GM23338 (cell line): ENCODE data around the gene SLC41A2. TPM values are rescaled to one million over a fixed set of nuclear protein-coding genes. Genes with fewer than 3 reads are reported as not detected.

ENCODE experiments used
- ATAC-seq: fragments of 200-7000 bp; cut with Tn5 transposase; 3 replicates; pipeline ENCODE4 v1.9.1; 2020
- DNase-seq: peaks from one replicate; pipeline ENCODE4 v3.0.0-alpha.2; 2015; ENCODE audit warnings: low spot score
- H2AFZ ChIP-seq: fragments of 200-600 bp; sonication (generic); 2 replicates; pipeline ENCODE4 v1.8.0; 2016; ENCODE audit warnings: antibody characterized with exemption, mild to moderate bottlenecking, moderate library complexity
- H3F3A ChIP-seq: fragments of 200-600 bp; sonication (generic); replicated peaks from 2 replicates; pipeline ENCODE4 v1.8.0; 2017; ENCODE audit warnings: antibody characterized with exemption, mixed run types, low read depth
- H3K27ac ChIP-seq: fragments of 200-600 bp; sonication (generic); 2 replicates; pipeline ENCODE4 v1.6.1; 2016; ENCODE audit warnings: low read depth
- H3K27me3 ChIP-seq: fragments of 200-600 bp; sonication (generic); 2 replicates; pipeline ENCODE4 v1.8.0; 2016; ENCODE audit warnings: mild to moderate bottlenecking, mixed run types, moderate library complexity; ENCODE audit not compliant: insufficient read depth
- H3K36me3 ChIP-seq: fragments of 200-600 bp; sonication (generic); 2 replicates; pipeline ENCODE4 v1.8.0; 2016; ENCODE audit warnings: mild to moderate bottlenecking; ENCODE audit not compliant: insufficient read depth
- H3K4me1 ChIP-seq: fragments of 200-600 bp; sonication (generic); 2 replicates; pipeline ENCODE4 v1.8.0; 2016; ENCODE audit warnings: mild to moderate bottlenecking, moderate library complexity; ENCODE audit not compliant: insufficient read depth
- H3K4me2 ChIP-seq: fragments of 200-600 bp; sonication (generic); 2 replicates; pipeline ENCODE4 v1.7.1; 2017; ENCODE audit warnings: mixed run types
- H3K4me3 ChIP-seq: fragments of 200-600 bp; sonication (generic); 2 replicates; pipeline ENCODE4 v1.6.1; 2016; ENCODE audit warnings: mixed run types
- H3K79me2 ChIP-seq: fragments of 200-600 bp; sonication (generic); replicated peaks from 2 replicates; pipeline ENCODE4 v1.8.0; 2017; ENCODE audit warnings: mild to moderate bottlenecking; ENCODE audit not compliant: insufficient read depth
- H3K9me2 ChIP-seq: fragments of 200-600 bp; sonication (generic); 2 replicates; pipeline ENCODE4 v1.8.0; 2017; ENCODE audit not compliant: insufficient read depth
- H4K20me1 ChIP-seq: fragments of 200-600 bp; sonication (generic); replicated peaks from 2 replicates; pipeline ENCODE4 v1.8.0; 2017; ENCODE audit warnings: mild to moderate bottlenecking; ENCODE audit not compliant: insufficient read depth
- H3K27ac Mint-ChIP-seq: 2 replicates; pipeline ENCODE4 v1.8.0; 2020; ENCODE audit warnings: inconsistent platforms, mild to moderate bottlenecking, moderate library complexity, mixed read lengths
- H3K27me3 Mint-ChIP-seq: 3 replicates; pipeline ENCODE4 v1.8.0; 2022; ENCODE audit warnings: low read depth, mild to moderate bottlenecking, moderate library complexity, mixed read lengths, inconsistent platforms; ENCODE audit not compliant: insufficient read depth, poor library complexity
- H3K36me3 Mint-ChIP-seq: 3 replicates; pipeline ENCODE4 v1.8.0; 2021; ENCODE audit warnings: low read depth, mild to moderate bottlenecking, inconsistent platforms, moderate library complexity, mixed read lengths
- H3K4me1 Mint-ChIP-seq: 3 replicates; pipeline ENCODE4 v1.8.0; 2020; ENCODE audit warnings: mild to moderate bottlenecking, inconsistent platforms, mixed read lengths
- H3K4me3 Mint-ChIP-seq: 3 replicates; pipeline ENCODE4 v1.8.0; 2021; ENCODE audit warnings: moderate library complexity, mild to moderate bottlenecking, inconsistent platforms, mixed read lengths
- H3K9me3 Mint-ChIP-seq: 3 replicates; pipeline ENCODE4 v1.8.0; 2020; ENCODE audit warnings: moderate library complexity, mild to moderate bottlenecking, inconsistent platforms, mixed read lengths
- CTCF ChIP-seq, 2 experiments: fragments of 200-600 bp in 1 of 2; sonication (generic) in 1 of 2; conservative IDR thresholded peaks; 2 replicates each; pipeline versions ENCODE4 v1.5.1 to v1.6.1; 2016 to 2017; ENCODE audit warnings: antibody characterized with exemption in 2 of 2, low read depth in 2 of 2, mild to moderate bottlenecking in 2 of 2, moderate library complexity in 1 of 2
- ETS1 ChIP-seq: IDR thresholded peaks from 2 replicates; pipeline ENCODE4 v1.6.1; 2016; ENCODE audit warnings: antibody characterized with exemption
- EZH2phosphoT487 ChIP-seq: fragments of 200-600 bp; sonication (generic); IDR thresholded peaks from one replicate; pipeline ENCODE4 v1.8.1; 2018; ENCODE audit warnings: antibody characterized with exemption; ENCODE audit not compliant: unreplicated experiment
- NANOG ChIP-seq: IDR thresholded peaks from 2 replicates; pipeline ENCODE4 v1.6.1; 2016; ENCODE audit warnings: antibody characterized with exemption, borderline replicate concordance
- REST ChIP-seq: IDR thresholded peaks from one replicate; pipeline ENCODE4 v1.6.1; 2018; ENCODE audit warnings: antibody characterized with exemption; ENCODE audit not compliant: unreplicated experiment
- STAT1 ChIP-seq: IDR thresholded peaks from one replicate; pipeline ENCODE4 v1.6.1; 2016; ENCODE audit warnings: antibody characterized with exemption; ENCODE audit not compliant: unreplicated experiment
- ZNF114 ChIP-seq: fragments of 250-450 bp; sonication (Bioruptor Pico); IDR thresholded peaks from 2 replicates; pipeline ENCODE4 v1.5.0; 2020; ENCODE audit warnings: mild to moderate bottlenecking, moderate library complexity
- ZNF331 ChIP-seq: fragments of 250-450 bp; sonication (Bioruptor Pico); IDR thresholded peaks from 2 replicates; pipeline ENCODE4 v1.5.0; 2020; ENCODE audit warnings: low read depth, mild to moderate bottlenecking, moderate library complexity
- ZNF462 ChIP-seq: fragments of 250-450 bp; sonication (Bioruptor Pico); IDR thresholded peaks from 2 replicates; pipeline ENCODE4 v1.5.0; 2020; ENCODE audit warnings: mild to moderate bottlenecking, moderate library complexity
- polyA plus RNA-seq: library from polyadenylated mRNA; unstranded; fragments of >200 nt; fragmentation: Nextera tagmentation; extraction: Ambion mirVana; gene quantifications from 2 replicates; pipeline ENCODE4 v1.2.1, GENCODE V29; 2016
- total RNA-seq: library from RNA; depleted of rRNA; stranded (reverse); fragments of >200 nt; shearing (Covaris generic); gene quantifications from 2 replicates; pipeline ENCODE4 v1.2.3, GENCODE V29; 2014

The SLC41A2 gene
- total and polyA plus RNA-seq, 2 experiments from 2014 or later: 1.5 to 6.8 TPM

- TF ChIP-seq ZNF462 (CRISPR knock-in tag): no peak
- no peak for TF ChIP-seq ZNF114 (CRISPR knock-in tag)
- no peak for TF ChIP-seq CTCF (conservative IDR thresholded peaks at IDR 0.05; ENCODE audit: low read depth in 2 of 2)
Measured at GRCh38 chr12:104910196-104910840, 47.8 kb downstream of the SLC41A2 start (continued).

GRCh38 chr12:104909761-104910160, 48.3 kb downstream of the SLC41A2 start:
- 0 out of 2 replicates have a peak, but pooled peaks cover 3% of the 10 kb centered on the region for H3K4me1 ChIP-seq
- H4K20me1 ChIP-seq: no peaks in the 10 kb centered on the region
- H3K4me3 Mint-ChIP-seq: no peak overlapping the region
- H3K9me2 ChIP-seq: no peaks in the 10 kb centered on the region
- H3K27ac ChIP-seq: no peak overlapping the region
- H3K36me3 Mint-ChIP-seq: no peaks in the 10 kb centered on the region
- H3K4me1 Mint-ChIP-seq: peaks cover 2% of the 10 kb centered on the region; the same call in 1 of the 3 replicates
- no peak overlapping the region for H2AFZ ChIP-seq
- H3K27ac Mint-ChIP-seq: no peak overlapping the region
- no peak overlapping the region for H3K4me2 ChIP-seq
- H3K4me3 ChIP-seq: no peak overlapping the region
- H3K9me3 Mint-ChIP-seq: no peaks in the 10 kb centered on the region
- H3K36me3 ChIP-seq: no peaks in the 10 kb centered on the region
- no peaks in the 10 kb centered on the region for H3K79me2 ChIP-seq
- H3F3A ChIP-seq: no peaks in the 10 kb centered on the region
- DNase-seq: no peak
- H3K27me3 ChIP-seq: no peaks in the 10 kb centered on the region
- no peak for ATAC-seq
- no peaks in the 10 kb centered on the region for H3K27me3 Mint-ChIP-seq
- TF ChIP-seq ETS1 (no peak), NANOG (no peak), REST (no peak), STAT1 (no peak), EZH2phosphoT487 (no peak), ZNF331 (no peak), CTCF (conservative IDR thresholded peaks at IDR 0.05; ENCODE audit: low read depth in 2 of 2) (no peak)
